Measurements from ENCODE around the gene FBP1. TPM values are rescaled to one million over a fixed set of nuclear protein-coding genes. Genes with fewer than 3 reads are reported as not detected.

Gene FBP1
- total RNA-seq, result not detected in 2 replicates

- DNase-seq, result peak; percentile 79
- Mint-ChIP-seq H3K4me1 (peaks cover 13% of the 10 kb centered on the region), H3K36me3 (ENCODE audit: low read depth) (no peaks in the 10 kb centered on the region), H3K27me3 (peaks cover 41% of the 10 kb centered on the region), H3K9me3 (no peaks in the 10 kb centered on the region), H3K4me3 (peak within 1 kb of the TSS; percentile 92), H3K27ac (peak within 1 kb of the TSS; percentile 59)
- intact Hi-C loops (cut with micrococcal nuclease), result no loop called here
Measured at GRCh38 chr9:94639061-94639998, at the start of gene FBP1. FBP1 (minus strand) TSS chr9:94639518; CDS start chr9:94639310, 208 bp downstream.

DNA sequence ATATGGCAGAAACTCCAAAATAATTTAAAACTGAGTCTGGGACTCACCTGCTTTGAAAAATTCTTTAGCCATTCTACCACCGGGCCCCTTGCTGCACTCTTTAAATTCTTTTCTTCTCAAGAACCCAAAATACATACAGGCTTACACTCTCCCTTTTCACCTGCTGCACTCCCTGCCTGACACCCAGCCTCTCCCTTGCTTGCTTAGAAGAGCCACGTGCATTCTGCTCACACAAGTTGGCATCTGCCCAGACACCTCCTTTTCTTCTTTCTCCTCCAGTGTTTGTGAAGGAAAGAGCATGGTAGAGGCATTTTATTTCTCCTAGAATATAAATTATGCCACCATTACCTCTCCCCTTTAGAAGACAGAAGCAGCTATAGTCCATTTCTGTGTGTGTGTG, 48.1 kb upstream of the FBP1 start:
- Mint-ChIP-seq H3K4me3 (no peak overlapping the region), H3K36me3 (ENCODE audit: low read depth) (no peaks in the 10 kb centered on the region), H3K27ac (no peak overlapping the region), H3K9me3 (no peaks in the 10 kb centered on the region), H3K4me1 (no peaks in the 10 kb centered on the region), H3K27me3 (peaks cover 17% of the 10 kb centered on the region)
- DNase-seq, result no peak
- intact Hi-C loops (cut with micrococcal nuclease), result no loop called here

- no peak for DNase-seq
- intact Hi-C loops (cut with micrococcal nuclease), result no loop called here
- no peak overlapping the region for H3K4me3 Mint-ChIP-seq
- H3K9me3 Mint-ChIP-seq, result no peaks in the 10 kb centered on the region
- H3K36me3 Mint-ChIP-seq (ENCODE audit: low read depth), result no peaks in the 10 kb centered on the region
- H3K27me3 Mint-ChIP-seq, result peaks cover 22% of the 10 kb centered on the region
- H3K4me1 Mint-ChIP-seq, result peaks cover 5% of the 10 kb centered on the region
- H3K27ac Mint-ChIP-seq, result no peak overlapping the region
Measured at GRCh38 chr9:94685359-94685758, 46.0 kb upstream of the FBP1 start.

GRCh38 chr9:94681508-94681907, 42.2 kb upstream of the FBP1 start:
- intact Hi-C loops (cut with micrococcal nuclease), result loop anchor here (1.0 to 5.0 kb wide), 4 partner anchors 101 to 1537 kb away; no protein-coding TSS in a partner anchor
- Mint-ChIP-seq H3K9me3 (no peaks in the 10 kb centered on the region), H3K36me3 (ENCODE audit: low read depth) (no peaks in the 10 kb centered on the region), H3K4me1 (peaks cover 5% of the 10 kb centered on the region), H3K4me3 (no peak overlapping the region), H3K27ac (no peak overlapping the region), H3K27me3 (peaks cover 41% of the 10 kb centered on the region)
- DNase-seq, result peak; percentile 86

DNA sequence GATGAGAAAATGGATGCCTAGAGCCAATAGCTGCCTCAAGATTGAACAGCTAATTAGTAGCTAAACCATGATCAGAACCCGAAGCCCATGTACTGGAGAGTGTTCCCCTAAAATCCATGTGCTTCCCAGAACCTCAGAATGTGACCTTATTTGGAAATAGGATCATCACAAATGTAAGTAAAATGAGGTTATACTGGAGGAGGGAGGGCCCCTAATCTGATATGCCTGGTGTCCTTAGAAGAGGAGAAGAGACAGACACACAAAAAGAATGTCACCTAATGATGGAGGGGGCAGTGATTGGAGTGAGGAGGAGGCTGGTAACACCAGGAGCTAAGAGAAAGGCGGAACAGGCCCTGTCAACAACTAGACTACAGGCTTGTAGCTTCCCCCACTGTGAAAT, 41.3 kb upstream of the FBP1 start:
- intact Hi-C loops (cut with micrococcal nuclease), result loop anchor here (1.0 to 5.0 kb wide), 4 partner anchors 102 to 1538 kb away; no protein-coding TSS in a partner anchor
- Mint-ChIP-seq H3K27me3 (peaks cover 34% of the 10 kb centered on the region), H3K9me3 (no peaks in the 10 kb centered on the region), H3K4me3 (no peak overlapping the region), H3K27ac (no peak overlapping the region), H3K4me1 (peaks cover 5% of the 10 kb centered on the region), H3K36me3 (ENCODE audit: low read depth) (no peaks in the 10 kb centered on the region)
- DNase-seq, result no peak

- no peaks in the 10 kb centered on the region for H3K9me3 Mint-ChIP-seq
- no peak overlapping the region for H3K4me3 Mint-ChIP-seq
- H3K27me3 Mint-ChIP-seq, result peaks cover 32% of the 10 kb centered on the region
- no peak overlapping the region for H3K27ac Mint-ChIP-seq
- H3K4me1 Mint-ChIP-seq, result peaks cover 5% of the 10 kb centered on the region
- intact Hi-C loops (cut with micrococcal nuclease), result loop anchor here (2.0 to 5.0 kb wide), 2 partner anchors 102 to 1539 kb away; no protein-coding TSS in a partner anchor
- no peak for DNase-seq
- H3K36me3 Mint-ChIP-seq (ENCODE audit: low read depth), result no peaks in the 10 kb centered on the region
Measured at GRCh38 chr9:94680020-94680419, 40.7 kb upstream of the FBP1 start.

GRCh38 chr9:94679587-94679986, 40.3 kb upstream of the FBP1 start:
- Mint-ChIP-seq H3K27me3 (peaks cover 32% of the 10 kb centered on the region), H3K4me1 (peaks cover 5% of the 10 kb centered on the region), H3K4me3 (no peak overlapping the region), H3K9me3 (no peaks in the 10 kb centered on the region), H3K36me3 (ENCODE audit: low read depth) (no peaks in the 10 kb centered on the region), H3K27ac (no peak overlapping the region)
- intact Hi-C loops (cut with micrococcal nuclease), result no loop called here
- DNase-seq, result no peak

DNA sequence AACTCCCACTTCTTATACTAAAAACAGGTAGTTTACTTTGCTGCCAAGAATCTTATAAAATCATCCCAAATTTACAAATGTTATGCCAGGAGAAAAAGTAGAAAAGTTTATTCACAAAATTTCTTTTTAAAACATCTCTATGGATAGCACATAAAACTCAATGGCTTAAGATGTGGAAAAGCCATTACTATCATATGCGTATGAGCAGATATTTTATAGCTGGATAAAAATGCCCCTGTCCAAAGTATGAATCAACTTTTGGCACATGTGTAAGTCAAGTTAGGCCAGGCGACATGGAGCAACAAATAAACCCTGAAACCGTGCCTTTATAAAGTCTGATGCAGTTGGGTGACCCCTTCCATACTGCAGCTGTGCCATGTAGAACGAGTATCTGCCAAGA, 38.6 kb upstream of the FBP1 start:
- H3K27ac Mint-ChIP-seq, result no peak overlapping the region
- intact Hi-C loops (cut with micrococcal nuclease), result no loop called here
- no peak for DNase-seq
- H3K4me3 Mint-ChIP-seq, result no peak overlapping the region
- no peaks in the 10 kb centered on the region for H3K9me3 Mint-ChIP-seq
- H3K4me1 Mint-ChIP-seq, result peaks cover 5% of the 10 kb centered on the region
- H3K36me3 Mint-ChIP-seq (ENCODE audit: low read depth), result no peaks in the 10 kb centered on the region
- H3K27me3 Mint-ChIP-seq, result peaks cover 35% of the 10 kb centered on the region

GRCh38 chr9:94676446-94677131, 37.3 kb upstream of the FBP1 start:
- DNase-seq, result no peak
- Mint-ChIP-seq H3K27ac (no peak overlapping the region), H3K36me3 (ENCODE audit: low read depth) (no peaks in the 10 kb centered on the region), H3K4me1 (peaks cover 3% of the 10 kb centered on the region), H3K9me3 (no peaks in the 10 kb centered on the region), H3K4me3 (no peak overlapping the region), H3K27me3 (peaks cover 41% of the 10 kb centered on the region)
- intact Hi-C loops (cut with micrococcal nuclease), result no loop called here

- no peak overlapping the region for H3K4me3 Mint-ChIP-seq
- intact Hi-C loops (cut with micrococcal nuclease), result no loop called here
- H3K36me3 Mint-ChIP-seq (ENCODE audit: low read depth), result no peaks in the 10 kb centered on the region
- DNase-seq, result no peak
- H3K4me1 Mint-ChIP-seq, result no peaks in the 10 kb centered on the region
- H3K27ac Mint-ChIP-seq, result no peak overlapping the region
- H3K27me3 Mint-ChIP-seq, result peaks cover 38% of the 10 kb centered on the region
- no peaks in the 10 kb centered on the region for H3K9me3 Mint-ChIP-seq
Measured at GRCh38 chr9:94675008-94675881, 35.9 kb upstream of the FBP1 start.

- DNase-seq, result no peak
- H3K27me3 Mint-ChIP-seq, result peaks cover 23% of the 10 kb centered on the region
- peaks cover 8% of the 10 kb centered on the region for H3K4me1 Mint-ChIP-seq
- no peaks in the 10 kb centered on the region for H3K36me3 Mint-ChIP-seq (ENCODE audit: low read depth)
- no peak overlapping the region for H3K4me3 Mint-ChIP-seq
- intact Hi-C loops (cut with micrococcal nuclease), result no loop called here
- H3K27ac Mint-ChIP-seq, result no peak overlapping the region
- no peaks in the 10 kb centered on the region for H3K9me3 Mint-ChIP-seq
Measured at GRCh38 chr9:94672811-94673487, 33.6 kb upstream of the FBP1 start.

DNA sequence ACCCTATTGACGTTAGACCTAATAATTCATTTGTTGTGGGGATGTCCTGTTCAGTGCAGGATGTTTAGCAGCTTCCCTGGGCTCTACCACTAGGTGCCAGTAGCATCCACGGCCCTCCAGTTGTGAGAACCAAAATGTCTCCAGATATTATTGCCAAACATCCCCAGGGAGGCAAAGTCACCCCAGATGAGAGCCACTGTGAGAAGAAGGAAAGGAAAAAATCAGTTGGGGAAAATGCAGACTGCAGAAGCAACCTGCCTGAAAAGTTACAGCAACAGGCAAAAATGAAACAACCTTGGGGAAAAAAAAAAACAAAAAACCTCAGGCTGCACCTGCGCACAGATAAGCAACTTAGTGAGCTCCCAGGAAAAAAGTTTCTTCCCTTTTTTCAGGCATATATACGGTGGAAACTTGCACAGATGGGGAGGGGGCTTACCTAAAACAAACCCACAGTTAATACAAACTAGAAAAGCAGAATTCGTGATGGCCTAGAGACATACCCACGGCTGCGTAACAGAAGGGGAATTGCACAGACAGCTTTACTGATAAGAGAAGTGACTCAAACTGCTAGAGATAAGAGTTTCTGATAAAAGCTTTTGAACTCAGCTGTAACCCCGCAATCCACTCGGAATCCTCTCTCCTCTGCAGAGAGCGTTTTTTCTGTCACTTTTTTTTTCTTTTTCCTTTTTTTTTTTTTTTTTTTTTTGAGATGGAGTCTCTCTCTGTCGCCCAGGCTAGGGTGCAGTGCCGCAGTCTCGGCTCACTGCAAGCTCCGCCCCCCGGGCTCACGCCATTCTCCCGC, 29.8 kb upstream of the FBP1 start:
- intact Hi-C loops (cut with micrococcal nuclease), result loop anchor here (1.0 to 5.0 kb wide), 3 partner anchors 57 to 1550 kb away; partner anchors contain the start of gene AOPEP

More for the DNA sequence above, 29.8 kb upstream of the FBP1 start:
- H3K27ac Mint-ChIP-seq, result peak overlapping the region; percentile 76
- no peaks in the 10 kb centered on the region for H3K9me3 Mint-ChIP-seq
- peaks cover 30% of the 10 kb centered on the region for H3K27me3 Mint-ChIP-seq
- H3K4me1 Mint-ChIP-seq, result peaks cover 8% of the 10 kb centered on the region
- DNase-seq, result peak; percentile 83
- no peaks in the 10 kb centered on the region for H3K36me3 Mint-ChIP-seq (ENCODE audit: low read depth)
- H3K4me3 Mint-ChIP-seq, result peak overlapping the region; percentile 82

All from activated CD4-positive, alpha-beta T cell treated with anti-CD3 and anti-CD28 coated beads, Interleukin-2, amount 10 ng/mL, durations not matched to agents 24 days and 14 days (primary cell).